Measurements from ENCODE around the gene EFNB2. TPM values are rescaled to one million over a fixed set of nuclear protein-coding genes. Genes with fewer than 3 reads are reported as not detected.
A peak's percentile ranks its signal among the peaks of the same experiment; 100 is the strongest.

EFNB2 gene
- polyA plus RNA-seq, 1 experiment, result 2.6 TPM

- no peak overlapping the region for H3K4me3 ChIP-seq (ENCODE audit: low read depth, low read length)
- H3K27ac ChIP-seq (ENCODE audit: low read depth, low read length), result no peak overlapping the region
- DNase-seq (ENCODE audit: low read depth, low spot score), result no peak
- no peaks in the 10 kb centered on the region for H3K27me3 ChIP-seq (ENCODE audit: control insufficient read depth, insufficient read depth, low read length)
- ChIA-PET POLR2A (no interaction called here), CTCF (interaction anchor here (0.7 kb wide), 1 partner anchor 69 kb away, joined by 4 read pairs; no protein-coding TSS in a partner anchor)
- TF ChIP-seq, protein P1, sequence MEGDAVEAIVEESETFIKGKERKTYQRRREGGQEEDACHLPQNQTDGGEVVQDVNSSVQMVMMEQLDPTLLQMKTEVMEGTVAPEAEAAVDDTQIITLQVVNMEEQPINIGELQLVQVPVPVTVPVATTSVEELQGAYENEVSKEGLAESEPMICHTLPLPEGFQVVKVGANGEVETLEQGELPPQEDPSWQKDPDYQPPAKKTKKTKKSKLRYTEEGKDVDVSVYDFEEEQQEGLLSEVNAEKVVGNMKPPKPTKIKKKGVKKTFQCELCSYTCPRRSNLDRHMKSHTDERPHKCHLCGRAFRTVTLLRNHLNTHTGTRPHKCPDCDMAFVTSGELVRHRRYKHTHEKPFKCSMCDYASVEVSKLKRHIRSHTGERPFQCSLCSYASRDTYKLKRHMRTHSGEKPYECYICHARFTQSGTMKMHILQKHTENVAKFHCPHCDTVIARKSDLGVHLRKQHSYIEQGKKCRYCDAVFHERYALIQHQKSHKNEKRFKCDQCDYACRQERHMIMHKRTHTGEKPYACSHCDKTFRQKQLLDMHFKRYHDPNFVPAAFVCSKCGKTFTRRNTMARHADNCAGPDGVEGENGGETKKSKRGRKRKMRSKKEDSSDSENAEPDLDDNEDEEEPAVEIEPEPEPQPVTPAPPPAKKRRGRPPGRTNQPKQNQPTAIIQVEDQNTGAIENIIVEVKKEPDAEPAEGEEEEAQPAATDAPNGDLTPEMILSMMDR (IDR thresholded peaks at IDR 0.05; ENCODE audit: low read depth, low read length), result no peak
- H3K9me3 ChIP-seq (ENCODE audit: control insufficient read depth, insufficient read depth, low read length), result 0 out of 2 replicates have a peak, but pooled peaks cover 2% of the 10 kb centered on the region
Observed at GRCh38 chr13:106573284-106573846, 37.9 kb upstream of the EFNB2 start.

GRCh38 chr13:106570299-106570852 is 34.9 kb upstream of the EFNB2 start:
- Histone ChIP-seq H3K4me3 (ENCODE audit: low read depth, low read length) (peak overlapping the region; percentile 7; the same call in 1 of the 2 replicates), H3K27ac (ENCODE audit: low read depth, low read length) (no peak overlapping the region), H3K9me3 (ENCODE audit: control insufficient read depth, insufficient read depth, low read length) (peaks cover 2% of the 10 kb centered on the region; the same call in 1 of the 2 replicates), H3K27me3 (ENCODE audit: control insufficient read depth, insufficient read depth, low read length) (no peaks in the 10 kb centered on the region)
- ChIA-PET POLR2A (no interaction called here), CTCF (interaction anchor here (0.9 kb wide), 1 partner anchor 554 kb away, joined by 4 read pairs; no protein-coding TSS in a partner anchor)
- no peak for DNase-seq (ENCODE audit: low read depth, low spot score)
- TF ChIP-seq, protein P1 (IDR thresholded peaks at IDR 0.05; ENCODE audit: low read depth, low read length), result no peak

- DNase-seq (ENCODE audit: low read depth, low spot score), result no peak
- TF ChIP-seq, protein P1 (IDR thresholded peaks at IDR 0.05; ENCODE audit: low read depth, low read length), result no peak
- CTCF ChIA-PET, result interaction anchor here (0.6 to 1.6 kb wide), 3 partner anchors 51 to 1102 kb away, joined by 3 to 9 read pairs (median 4); no protein-coding TSS in a partner anchor
Observed at GRCh38 chr13:106569233-106570095, 34.0 kb upstream of the EFNB2 start.

DNA sequence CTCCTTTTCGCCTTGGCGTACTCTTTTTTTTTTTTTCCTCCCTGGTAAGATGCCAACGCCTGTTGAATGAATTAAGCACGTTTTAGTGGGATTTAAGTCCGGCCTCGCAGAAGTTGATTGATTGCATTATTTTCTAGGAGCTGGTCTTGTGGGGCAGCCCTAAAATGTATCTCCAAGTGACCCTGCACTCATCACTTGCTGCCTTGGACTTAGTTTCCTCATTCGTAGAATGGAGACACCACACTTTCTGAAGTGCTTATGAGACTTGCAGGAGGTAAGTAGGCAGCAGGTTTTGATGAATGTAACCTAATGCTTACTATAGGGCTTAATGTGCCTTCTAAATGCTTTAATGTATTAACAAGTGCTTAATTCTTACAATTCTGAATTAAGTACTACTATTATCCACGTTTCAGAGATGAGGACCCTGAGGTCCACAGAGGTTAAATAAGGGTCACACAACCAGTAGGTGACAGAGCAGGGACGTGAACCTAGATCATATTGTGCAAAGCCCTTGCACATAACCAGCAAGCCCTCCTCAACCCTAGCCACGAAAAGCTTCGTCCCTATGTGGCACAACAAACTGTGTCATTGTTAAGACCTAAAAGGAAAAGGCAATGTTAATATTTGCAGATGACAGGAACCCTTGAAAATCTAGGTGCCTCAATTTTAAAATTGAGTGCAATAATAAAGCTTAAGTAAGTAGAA is 33.0 kb upstream of the EFNB2 start:
- ChIA-PET POLR2A (interaction anchor here (0.7 to 1.4 kb wide), 6 partner anchors 11 to 126 kb away, joined by 3 to 4 read pairs (median 3); partner anchors contain the start of gene EFNB2), CTCF (interaction anchor here (0.6 to 1.6 kb wide), 3 partner anchors 52 to 1790 kb away, joined by 3 to 9 read pairs (median 4); no protein-coding TSS in a partner anchor)
- no peaks in the 10 kb centered on the region for H3K27me3 ChIP-seq (ENCODE audit: control insufficient read depth, insufficient read depth, low read length)
- DNase-seq (ENCODE audit: low read depth, low spot score), result no peak
- H3K9me3 ChIP-seq (ENCODE audit: control insufficient read depth, insufficient read depth, low read length), result peaks cover 2% of the 10 kb centered on the region; the same call in 1 of the 2 replicates
- peak overlapping the region; percentile 57 for H3K4me3 ChIP-seq (ENCODE audit: low read depth, low read length)
- H3K27ac ChIP-seq (ENCODE audit: low read depth, low read length), result no peak overlapping the region
- TF ChIP-seq, protein P1 (IDR thresholded peaks at IDR 0.05; ENCODE audit: low read depth, low read length), result no peak

More at GRCh38 chr13:106569233-106570095, 34.0 kb upstream of the EFNB2 start:
- H3K9me3 ChIP-seq (ENCODE audit: control insufficient read depth, insufficient read depth, low read length), result peaks cover 2% of the 10 kb centered on the region; the same call in 1 of the 2 replicates
- no peaks in the 10 kb centered on the region for H3K27me3 ChIP-seq (ENCODE audit: control insufficient read depth, insufficient read depth, low read length)
- POLR2A ChIA-PET, result no interaction called here
- H3K27ac ChIP-seq (ENCODE audit: low read depth, low read length), result no peak overlapping the region
- H3K4me3 ChIP-seq (ENCODE audit: low read depth, low read length), result no peak overlapping the region

Data from AG04450 (cell line).